ENCODE results near the gene HIF1AN.
"Not testable (repeated sequence)": the region's sequence is repeated elsewhere in the genome, so short reads cannot be mapped to it uniquely, and the experiment has no call there.

Gene HIF1AN

DNA sequence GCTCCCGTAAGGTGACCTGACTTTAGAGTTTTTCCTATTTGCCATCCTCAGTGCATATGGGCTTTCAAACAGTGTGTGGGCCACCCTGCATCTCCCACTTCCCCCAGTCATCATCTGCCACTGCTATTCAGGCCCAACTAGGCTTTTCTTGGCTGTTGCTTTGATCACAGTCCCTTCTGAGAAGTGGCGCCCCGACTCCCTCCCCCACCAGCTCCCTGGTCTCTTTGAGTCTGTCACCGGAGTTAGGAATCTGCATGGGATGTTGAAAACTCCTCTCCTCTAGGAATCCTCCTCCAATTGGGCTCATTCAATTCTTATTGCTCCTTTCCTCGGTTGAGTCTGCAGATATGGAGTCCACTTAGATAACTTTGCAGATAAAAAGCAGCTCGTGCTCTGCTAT lies 32.1 kb downstream of the HIF1AN start:
- no peak for DNase-seq

DNA sequence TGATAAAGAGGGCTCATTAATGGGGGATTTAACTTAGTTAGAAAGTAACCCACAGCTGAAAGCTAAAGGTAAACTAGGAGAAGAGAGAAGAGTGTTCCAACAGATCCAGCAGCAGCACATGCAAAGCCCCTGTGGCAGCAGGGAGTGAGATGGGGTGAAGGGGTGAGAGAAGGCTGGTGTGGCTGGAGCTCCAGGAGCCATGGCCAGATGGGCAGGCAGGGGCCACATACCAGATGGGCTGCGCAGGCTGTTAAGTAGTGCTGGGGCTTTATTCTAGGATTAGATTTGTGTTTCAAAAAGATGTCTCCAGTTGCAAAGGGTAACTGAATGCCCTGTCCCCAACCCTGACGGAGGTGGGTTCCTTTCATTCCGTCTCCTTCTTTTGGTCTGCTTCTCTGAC lies 33.2 kb downstream of the HIF1AN start:
- DNase-seq, result no peak

DNA sequence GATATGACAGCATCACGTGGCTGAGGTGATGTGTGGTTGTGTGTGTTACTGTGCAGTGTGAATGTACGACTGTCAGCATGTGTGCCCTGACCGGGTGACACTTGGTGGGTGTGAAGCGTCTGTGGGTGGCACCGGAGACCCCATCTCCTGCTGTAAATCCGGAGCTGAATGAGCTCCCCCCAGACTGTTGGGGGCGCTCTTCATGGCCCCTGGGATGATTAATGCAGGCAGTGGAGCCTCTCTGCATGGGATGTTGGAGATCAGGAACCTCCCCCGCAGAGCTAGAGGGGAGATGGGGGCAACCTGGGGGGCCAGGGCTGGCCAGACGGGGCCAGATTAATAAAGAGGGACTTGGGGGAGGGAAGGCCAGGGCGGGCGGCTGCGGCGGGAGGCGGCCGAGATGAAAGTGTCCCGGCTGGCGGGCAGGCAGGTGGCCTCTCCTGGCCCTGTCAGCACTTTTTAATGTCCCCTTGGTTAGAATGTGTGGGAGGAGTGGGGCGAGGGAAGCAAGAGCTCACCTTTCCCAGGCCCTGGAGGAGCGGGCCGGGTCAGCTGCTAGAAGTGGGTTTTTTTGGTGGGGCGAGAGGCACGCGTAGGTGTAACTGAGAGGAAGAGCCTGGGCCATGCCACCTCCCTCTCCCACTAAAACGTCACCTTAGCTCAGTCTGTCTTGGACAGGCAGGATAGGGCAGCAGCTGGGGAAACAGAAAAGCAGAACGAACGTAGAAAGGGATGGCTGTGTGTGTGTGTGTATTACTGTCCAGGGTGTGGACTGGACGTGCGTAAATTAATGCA lies 34.1 kb downstream of the HIF1AN start:
- no peak for DNase-seq

DNA sequence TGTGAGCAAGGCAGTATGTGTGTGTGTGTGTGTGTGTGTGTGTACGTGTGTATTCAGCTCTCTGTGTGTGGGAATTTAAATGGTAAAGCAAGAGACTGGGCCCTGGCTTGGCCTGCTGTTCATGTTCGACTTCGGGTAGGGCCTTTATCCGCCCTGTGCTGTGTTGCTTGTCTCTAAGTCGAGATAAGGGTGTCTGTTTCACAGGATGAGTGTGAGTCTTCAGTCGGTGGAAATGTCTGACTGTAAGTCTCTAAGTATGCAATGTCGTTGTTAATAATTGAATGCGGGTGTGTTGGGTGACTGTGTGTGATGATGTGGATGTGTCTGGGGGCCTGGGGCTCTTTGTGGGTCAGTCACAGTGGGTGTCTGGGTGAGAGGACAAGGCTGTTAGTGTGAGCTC lies 34.8 kb downstream of the HIF1AN start:
- no peak for DNase-seq

DNA sequence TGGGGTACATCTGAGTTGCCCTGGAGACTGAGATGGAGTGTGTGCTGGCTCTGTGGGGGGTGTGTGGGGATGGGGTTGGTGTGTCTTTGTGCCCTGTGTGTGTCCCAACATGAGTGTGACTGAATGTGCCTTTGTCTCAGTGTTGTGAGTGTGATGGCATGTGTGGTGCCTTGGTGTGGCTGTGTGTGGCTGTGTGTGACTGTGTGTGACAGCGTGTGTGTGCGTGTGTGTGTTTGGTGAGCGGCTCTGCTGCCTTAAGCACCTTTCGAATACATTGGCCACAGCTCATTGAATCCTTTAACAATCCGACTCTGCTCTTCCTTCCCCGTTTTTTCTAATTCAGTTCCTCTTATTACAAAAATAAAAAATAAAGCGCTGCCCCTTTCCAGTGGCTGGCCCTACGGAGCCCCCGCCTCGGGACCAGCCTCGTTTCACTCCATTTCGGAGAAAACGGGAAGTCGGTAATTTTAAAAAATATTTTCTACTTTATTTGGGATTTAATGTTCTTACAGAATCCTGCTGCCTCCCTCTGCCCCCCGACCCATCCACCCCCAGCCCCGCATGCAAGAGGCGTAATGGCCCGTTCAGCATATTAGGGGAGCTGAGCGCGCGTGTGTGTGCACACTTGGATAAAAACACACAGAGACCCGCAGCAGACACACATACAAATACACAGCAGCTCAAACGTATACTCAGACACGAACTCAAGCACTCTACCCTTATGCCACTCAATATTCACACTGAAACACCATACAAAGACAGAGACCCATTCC lies 35.5 kb downstream of the HIF1AN start:
- DNase-seq, result no peak

DNA sequence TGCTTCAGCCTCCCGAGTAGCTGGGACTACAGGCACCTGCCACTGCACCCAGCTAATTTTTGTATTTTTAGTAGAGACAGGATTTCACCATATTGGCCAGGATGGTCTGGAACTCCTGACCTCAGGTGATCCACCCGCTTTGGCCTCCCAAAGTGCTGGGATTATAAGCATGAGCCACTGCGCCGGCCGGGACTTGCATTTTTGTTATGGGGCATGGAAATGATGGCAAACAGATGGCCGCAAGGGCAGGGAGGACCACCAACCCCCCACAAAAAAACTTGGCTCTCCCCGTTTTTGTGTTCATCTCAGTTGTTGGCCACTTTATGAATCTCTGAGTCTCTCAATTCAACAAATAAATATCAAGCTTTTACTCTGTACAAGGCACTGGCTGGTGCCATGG lies 39.4 kb downstream of the HIF1AN start:
- not testable (repeated sequence) for DNase-seq

DNA sequence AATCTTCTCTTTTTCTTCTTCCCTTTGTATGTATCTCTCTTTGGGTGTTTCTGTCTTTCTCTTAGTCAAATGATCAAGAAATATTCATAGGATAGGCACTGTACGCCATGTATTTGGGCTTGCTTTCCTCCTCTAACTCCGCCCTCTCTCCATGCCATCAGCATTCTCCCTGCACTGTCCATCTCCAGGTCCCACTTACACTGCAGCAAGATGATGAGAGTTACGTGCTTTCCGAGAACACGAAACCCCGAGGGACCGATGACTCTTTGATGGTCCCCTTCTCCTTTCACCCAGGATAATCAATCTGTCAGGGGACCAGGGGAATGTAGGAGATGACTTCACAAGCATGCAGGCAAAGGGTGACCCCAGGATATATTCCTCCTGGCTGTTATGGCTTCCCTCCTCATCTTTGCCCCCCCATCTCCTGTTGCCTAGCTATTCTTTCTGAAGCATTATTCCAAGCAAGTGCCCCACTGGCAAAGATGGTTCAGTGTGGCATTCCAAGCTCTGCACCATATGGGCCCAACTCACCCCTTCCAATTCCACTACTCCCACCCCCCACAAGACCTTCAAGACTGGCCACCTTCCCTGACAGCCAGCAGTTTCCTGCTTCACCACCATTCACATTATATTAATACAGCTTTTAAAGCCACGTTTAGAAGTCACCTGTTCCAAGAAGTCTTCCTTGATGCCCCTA lies 40.0 kb downstream of the HIF1AN start:
- no peak for DNase-seq

DNA sequence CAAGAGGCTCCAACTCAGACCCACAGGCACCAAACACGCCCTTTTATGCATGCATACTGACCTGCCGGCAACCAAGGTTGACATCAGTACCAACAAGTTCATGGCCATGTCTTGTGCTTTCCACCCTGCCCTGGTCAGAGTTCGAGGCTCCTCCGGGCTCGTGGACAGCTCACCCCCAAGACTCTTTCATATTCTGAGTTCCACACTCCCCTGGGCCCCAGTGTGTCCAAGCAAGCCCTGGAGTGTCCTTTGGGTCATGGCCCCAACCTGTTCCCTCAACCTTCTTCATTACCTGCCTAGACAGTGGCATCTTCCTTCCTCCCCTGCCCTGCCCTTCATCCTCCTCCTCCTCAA lies 40.5 kb downstream of the HIF1AN start:
- DNase-seq, result no peak

DNA sequence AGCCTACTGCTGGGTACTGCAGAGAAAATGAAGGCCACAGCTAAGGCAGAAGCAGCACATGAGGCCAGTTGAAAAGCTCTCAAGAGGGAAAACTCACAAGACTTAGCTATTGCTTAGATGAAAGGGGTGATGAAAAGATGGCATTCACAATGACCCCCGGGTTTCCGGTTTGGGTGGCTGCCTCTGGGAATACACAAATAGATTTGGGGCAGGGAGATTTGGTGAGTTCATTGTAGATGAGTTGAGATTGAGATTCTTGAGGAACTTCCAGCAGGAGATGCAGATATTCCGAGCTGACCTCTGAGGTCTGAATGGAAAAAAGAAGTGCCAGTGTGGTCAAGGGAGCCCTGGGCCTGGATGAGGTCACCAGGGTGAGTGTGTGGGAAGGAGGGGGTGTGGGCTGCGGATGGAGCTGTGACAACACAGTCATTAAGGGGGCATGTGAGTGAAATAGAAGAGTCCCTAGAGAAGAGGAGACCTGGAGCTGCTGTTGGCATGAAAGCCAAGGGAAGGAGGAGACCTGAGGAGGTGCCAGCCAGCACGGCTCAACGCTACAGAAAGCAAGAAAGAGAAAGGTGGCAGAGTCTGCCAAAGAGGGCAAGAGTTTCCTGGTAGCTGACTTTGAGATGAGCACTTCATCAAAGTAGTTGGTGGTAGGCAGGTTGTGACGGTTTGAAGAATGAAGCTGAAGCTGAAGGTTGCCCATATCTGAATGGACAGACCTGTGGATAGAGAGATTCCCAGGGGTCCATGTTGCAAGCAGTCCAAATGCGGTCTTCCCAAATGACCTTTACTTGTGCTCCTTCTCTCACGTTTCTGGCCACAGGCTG lies 43.7 kb downstream of the HIF1AN start:
- DNase-seq, result peak; percentile 4

DNA sequence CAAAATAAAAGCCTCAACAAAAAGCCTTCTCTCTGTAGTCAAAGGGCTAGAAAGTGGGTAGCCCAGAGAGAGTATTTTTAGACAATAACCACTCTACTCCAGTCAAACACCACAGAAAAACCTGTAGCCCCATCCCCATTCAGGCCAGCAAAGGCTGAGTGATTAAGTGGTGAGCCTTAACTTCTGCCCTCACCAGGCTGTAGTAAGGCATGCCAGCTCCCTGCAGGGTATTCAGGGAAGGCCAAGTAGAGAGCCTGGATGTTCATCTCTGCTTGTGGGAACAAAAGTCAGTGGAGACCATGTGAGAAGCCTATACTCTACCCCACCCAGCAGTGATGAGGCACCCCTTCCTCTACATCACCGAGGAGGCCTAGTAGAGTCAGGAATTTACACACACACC lies 51.2 kb downstream of the HIF1AN start:
- no peak for DNase-seq

DNA sequence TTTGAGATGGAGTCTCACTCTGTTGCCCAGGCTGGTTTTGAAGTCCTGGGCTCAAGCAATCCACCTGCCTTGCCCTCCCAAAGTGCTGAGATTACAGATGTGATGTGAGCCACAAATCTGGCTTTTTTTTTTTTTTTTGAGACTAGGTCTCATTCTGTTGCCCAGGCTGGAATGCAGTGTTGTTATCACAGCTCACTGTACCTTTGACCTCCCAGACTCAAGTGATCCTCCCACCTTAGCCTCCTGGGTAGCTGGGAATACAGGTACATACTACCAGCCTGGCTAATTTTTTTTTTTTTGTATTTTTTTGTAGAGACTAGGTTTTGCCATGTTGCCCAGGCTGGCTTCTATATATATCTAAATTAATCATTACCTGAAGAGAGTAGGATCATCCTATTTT lies 62.4 kb downstream of the HIF1AN start:
- no peak for DNase-seq

DNA sequence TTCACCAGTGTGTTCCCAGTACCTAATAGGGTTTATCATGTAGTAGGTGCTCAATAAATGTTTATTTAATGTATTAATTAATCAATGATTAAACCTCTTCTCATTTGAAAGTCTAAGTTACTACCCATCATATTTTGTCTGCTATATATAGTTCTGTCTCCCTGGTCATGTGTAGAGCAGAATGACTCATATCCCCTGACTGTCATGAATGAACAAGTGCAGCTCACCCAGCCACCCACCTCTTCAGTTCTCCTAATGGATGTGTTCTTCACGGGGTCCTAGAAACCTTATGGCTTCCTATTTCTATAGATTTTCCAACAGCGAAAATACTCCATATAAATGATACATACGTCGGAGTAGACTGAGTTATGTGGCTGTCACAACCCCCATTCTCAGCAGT lies 64.5 kb downstream of the HIF1AN start:
- peak; percentile 39 for DNase-seq

DNA sequence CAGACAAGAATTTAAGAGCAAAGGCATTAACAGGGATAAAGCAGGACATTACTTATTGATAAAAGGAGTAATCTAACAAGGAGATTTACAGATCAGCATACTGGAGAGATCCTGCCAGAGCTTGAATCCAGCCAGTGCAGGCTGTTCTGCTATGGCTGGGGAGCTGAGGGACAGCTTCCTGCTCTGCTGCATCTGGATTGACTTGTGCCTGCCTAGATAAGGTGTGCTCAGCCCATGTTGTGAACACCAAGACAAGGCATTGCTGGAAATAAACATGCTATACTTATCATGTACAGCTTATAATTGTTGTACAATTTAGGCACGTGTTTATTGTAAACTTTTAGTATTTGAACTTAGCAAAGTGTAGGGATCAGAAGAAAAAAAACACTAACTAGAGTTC lies 71.7 kb downstream of the HIF1AN start:
- no peak for DNase-seq

Measured in suppressor macrophage treated with lipopolysaccharide for 4 hours (primary cell).